NCI-H1694 (cell line): Measurements from ENCODE around the gene LANCL2.
"Not testable (repeated sequence)": the region's sequence is repeated elsewhere in the genome, so short reads cannot be mapped to it uniquely, and the experiment has no call there.

Source experiments
- DNase-seq: peaks from one replicate; lab custom pipeline; 2025; lab: John Stamatoyannopoulos, UW

The LANCL2 gene

GRCh38 chr7:55405856-55406541 lies 40.9 kb downstream of the LANCL2 start:
- no peak for DNase-seq

GRCh38 chr7:55409482-55410225 lies 44.5 kb downstream of the LANCL2 start:
- peak; percentile 12 for DNase-seq

GRCh38 chr7:55410667-55411239 lies 45.6 kb downstream of the LANCL2 start:
- no peak for DNase-seq

GRCh38 chr7:55411844-55412243 lies 46.7 kb downstream of the LANCL2 start:
- no peak for DNase-seq

GRCh38 chr7:55413442-55413841 lies 48.3 kb downstream of the LANCL2 start:
- DNase-seq, result no peak

- peak; percentile 89 for DNase-seq
Measured at GRCh38 chr7:55415173-55415778, 50.1 kb downstream of the LANCL2 start.

- DNase-seq, result not testable (repeated sequence)
Measured at GRCh38 chr7:55417456-55417855, 52.3 kb downstream of the LANCL2 start.

GRCh38 chr7:55420530-55420929 lies 55.4 kb downstream of the LANCL2 start:
- no peak for DNase-seq

GRCh38 chr7:55423277-55423711 lies 58.2 kb downstream of the LANCL2 start:
- no peak for DNase-seq

GRCh38 chr7:55423891-55424290 lies 58.8 kb downstream of the LANCL2 start:
- DNase-seq, result no peak

- DNase-seq, result no peak
Measured at GRCh38 chr7:55425141-55425752, 60.1 kb downstream of the LANCL2 start.

- no peak for DNase-seq
Measured at GRCh38 chr7:55426676-55427075, 61.5 kb downstream of the LANCL2 start.

GRCh38 chr7:55427342-55427741 lies 62.2 kb downstream of the LANCL2 start:
- no peak for DNase-seq

- peak; percentile 6 for DNase-seq
Measured at GRCh38 chr7:55427800-55428199, 62.7 kb downstream of the LANCL2 start.

- DNase-seq, result no peak
Measured at GRCh38 chr7:55429835-55430499, 64.8 kb downstream of the LANCL2 start.

- no peak for DNase-seq
Measured at GRCh38 chr7:55431898-55432297, 66.8 kb downstream of the LANCL2 start.

GRCh38 chr7:55432506-55432905 lies 67.4 kb downstream of the LANCL2 start:
- no peak for DNase-seq

- peak; percentile 38 for DNase-seq
Measured at GRCh38 chr7:55432939-55433784, 68.0 kb downstream of the LANCL2 start.

- no peak for DNase-seq
Measured at GRCh38 chr7:55435466-55435865, 70.3 kb downstream of the LANCL2 start.

GRCh38 chr7:55436457-55436856 lies 71.3 kb downstream of the LANCL2 start:
- no peak for DNase-seq

- DNase-seq, result no peak
Measured at GRCh38 chr7:55437375-55437774, 72.2 kb downstream of the LANCL2 start.
